ENCODE measurements around the gene TFR2. TPM values are rescaled to one million over a fixed set of nuclear protein-coding genes. Genes with fewer than 3 reads are reported as not detected.

TFR2 gene
- total and polyA plus RNA-seq, 5 donors from 2014 or later = 1.2 to 8.0 (median 1.5) TPM

GRCh38 chr7:100681491-100682227 is 40.3 kb upstream of the TFR2 start:
- H3K4me1 Mint-ChIP-seq = peaks cover 4 to 45% (median 12%) of the 10 kb centered on the region in 4 donors
- peak overlapping the region in 2 of 3 donors; percentile 42 to 86 for H3K27ac Mint-ChIP-seq
- Histone ChIP-seq H3K9me3 (ENCODE audit: control insufficient read depth in 2 of 2, low read length in 2 of 2) (no peaks in the 10 kb centered on the region), H3K36me3 (ENCODE audit: control insufficient read depth, insufficient read depth, low read length) (peaks cover 51% of the 10 kb centered on the region), H3K4me1 (ENCODE audit: control insufficient read depth, insufficient read depth, low read length, poor library complexity, severe bottlenecking) (peaks cover 26% of the 10 kb centered on the region), H3K27ac (ENCODE audit: insufficient read depth, low read length, poor library complexity, severe bottlenecking) (no peak overlapping the region), H3K27me3 (ENCODE audit: control insufficient read depth, insufficient read depth, low read length) (no peaks in the 10 kb centered on the region), H3K4me3 (ENCODE audit: low read depth, low read length) (no peak overlapping the region)
- H3K36me3 Mint-ChIP-seq = peaks cover 8% of the 10 kb centered on the region
- no peaks in the 10 kb centered on the region for H3K27me3 Mint-ChIP-seq
- peak in 2 of 3 donors; percentile 17 to 53 for DNase-seq
- H3K9me3 Mint-ChIP-seq = peaks cover 0 to 1% (median 0%) of the 10 kb centered on the region in 7 donors
- H3K4me3 Mint-ChIP-seq = peak overlapping the region in 3 of 4 donors; percentile 16 to 49 (median 19)
- ATAC-seq (ENCODE audit: low read depth in 2 of 2) = no peak

- no peak for ATAC-seq (ENCODE audit: low read depth in 2 of 2)
- H3K9me3 Mint-ChIP-seq = peaks cover 0 to 1% (median 0%) of the 10 kb centered on the region in 7 donors
- Histone ChIP-seq H3K9me3 (ENCODE audit: control insufficient read depth in 2 of 2, low read length in 2 of 2) (no peaks in the 10 kb centered on the region), H3K4me3 (ENCODE audit: low read depth, low read length) (no peak overlapping the region), H3K36me3 (ENCODE audit: control insufficient read depth, insufficient read depth, low read length) (peaks cover 47% of the 10 kb centered on the region), H3K4me1 (ENCODE audit: control insufficient read depth, insufficient read depth, low read length, poor library complexity, severe bottlenecking) (peaks cover 35% of the 10 kb centered on the region), H3K27me3 (ENCODE audit: control insufficient read depth, insufficient read depth, low read length) (no peaks in the 10 kb centered on the region), H3K27ac (ENCODE audit: insufficient read depth, low read length, poor library complexity, severe bottlenecking) (peak overlapping the region; percentile 41)
- peak overlapping the region in 2 of 4 donors; percentile 19 to 49 for H3K4me3 Mint-ChIP-seq
- peak overlapping the region in 2 of 3 donors; percentile 16 to 28 for H3K27ac Mint-ChIP-seq
- H3K27me3 Mint-ChIP-seq = no peaks in the 10 kb centered on the region
- H3K4me1 Mint-ChIP-seq = peaks cover 4 to 49% (median 14%) of the 10 kb centered on the region in 4 donors
- peaks cover 8% of the 10 kb centered on the region for H3K36me3 Mint-ChIP-seq
- no peak for DNase-seq
These were observed 39.4 kb upstream of the TFR2 start for GRCh38 chr7:100680576-100681271.

- DNase-seq (no peak), ATAC-seq (ENCODE audit: low read depth in 2 of 2) (no peak)
- no peak overlapping the region for H3K27ac ChIP-seq (ENCODE audit: insufficient read depth, low read length, poor library complexity, severe bottlenecking)
- H3K27ac Mint-ChIP-seq = peak overlapping the region in 2 of 3 donors; percentile 16 to 28
- H3K36me3 ChIP-seq (ENCODE audit: control insufficient read depth, insufficient read depth, low read length) = peaks cover 44% of the 10 kb centered on the region
- H3K4me1 Mint-ChIP-seq = peaks cover 4 to 49% (median 14%) of the 10 kb centered on the region in 4 donors
- peaks cover 35% of the 10 kb centered on the region for H3K4me1 ChIP-seq (ENCODE audit: control insufficient read depth, insufficient read depth, low read length, poor library complexity, severe bottlenecking)
- no peaks in the 10 kb centered on the region for H3K27me3 Mint-ChIP-seq
- H3K9me3 ChIP-seq (ENCODE audit: control insufficient read depth in 2 of 2, low read length in 2 of 2) = no peaks in the 10 kb centered on the region
- H3K4me3 Mint-ChIP-seq = peak overlapping the region in 2 of 4 donors; percentile 43 to 54
- no peak overlapping the region for H3K4me3 ChIP-seq (ENCODE audit: low read depth, low read length)
- peaks cover 0 to 1% (median 0%) of the 10 kb centered on the region in 7 donors for H3K9me3 Mint-ChIP-seq
- H3K27me3 ChIP-seq (ENCODE audit: control insufficient read depth, insufficient read depth, low read length) = no peaks in the 10 kb centered on the region
- peaks cover 4% of the 10 kb centered on the region for H3K36me3 Mint-ChIP-seq
These were observed 38.7 kb upstream of the TFR2 start for GRCh38 chr7:100679927-100680575.

GRCh38 chr7:100679129-100679926 is 38.0 kb upstream of the TFR2 start:
- peaks cover 4% of the 10 kb centered on the region for H3K36me3 Mint-ChIP-seq

GRCh38 chr7:100678291-100678984 is 37.1 kb upstream of the TFR2 start:
- peaks cover 35% of the 10 kb centered on the region for H3K36me3 ChIP-seq (ENCODE audit: control insufficient read depth, insufficient read depth, low read length)
- H3K27ac Mint-ChIP-seq = peak overlapping the region in 1 of 3 donors; percentile 79
- peaks cover 0 to 1% (median 0%) of the 10 kb centered on the region in 7 donors for H3K9me3 Mint-ChIP-seq
- peaks cover 36% of the 10 kb centered on the region for H3K4me1 ChIP-seq (ENCODE audit: control insufficient read depth, insufficient read depth, low read length, poor library complexity, severe bottlenecking)
- peaks cover 4 to 49% (median 14%) of the 10 kb centered on the region in 4 donors for H3K4me1 Mint-ChIP-seq
- no peak for DNase-seq
- H3K36me3 Mint-ChIP-seq = peaks cover 3% of the 10 kb centered on the region
- H3K27me3 Mint-ChIP-seq = peaks cover under 1% of the 10 kb centered on the region
- H3K4me3 Mint-ChIP-seq = peak overlapping the region in 3 of 4 donors; percentile 24 to 96 (median 26)
- no peak overlapping the region for H3K27ac ChIP-seq (ENCODE audit: insufficient read depth, low read length, poor library complexity, severe bottlenecking)
- H3K27me3 ChIP-seq (ENCODE audit: control insufficient read depth, insufficient read depth, low read length) = no peaks in the 10 kb centered on the region
- ATAC-seq (ENCODE audit: low read depth in 2 of 2) = no peak
- no peak overlapping the region for H3K4me3 ChIP-seq (ENCODE audit: low read depth, low read length)
- no peaks in the 10 kb centered on the region for H3K9me3 ChIP-seq (ENCODE audit: control insufficient read depth in 2 of 2, low read length in 2 of 2)

More at GRCh38 chr7:100679129-100679926, 38.0 kb upstream of the TFR2 start:
- no peak for DNase-seq
- no peak overlapping the region for H3K4me3 ChIP-seq (ENCODE audit: low read depth, low read length)
- Mint-ChIP-seq H3K4me1 (peaks cover 4 to 49% (median 14%) of the 10 kb centered on the region in 4 donors), H3K4me3 (no peak overlapping the region), H3K27ac (no peak overlapping the region), H3K9me3 (peaks cover 0 to 1% (median 0%) of the 10 kb centered on the region in 7 donors), H3K27me3 (no peaks in the 10 kb centered on the region)
- no peak for ATAC-seq (ENCODE audit: low read depth in 2 of 2)
- H3K9me3 ChIP-seq (ENCODE audit: control insufficient read depth in 2 of 2, low read length in 2 of 2) = no peaks in the 10 kb centered on the region
- H3K27me3 ChIP-seq (ENCODE audit: control insufficient read depth, insufficient read depth, low read length) = no peaks in the 10 kb centered on the region
- H3K27ac ChIP-seq (ENCODE audit: insufficient read depth, low read length, poor library complexity, severe bottlenecking) = no peak overlapping the region
- H3K36me3 ChIP-seq (ENCODE audit: control insufficient read depth, insufficient read depth, low read length) = peaks cover 36% of the 10 kb centered on the region
- H3K4me1 ChIP-seq (ENCODE audit: control insufficient read depth, insufficient read depth, low read length, poor library complexity, severe bottlenecking) = peaks cover 35% of the 10 kb centered on the region

- ATAC-seq (ENCODE audit: low read depth in 2 of 2) = no peak
- H3K4me1 ChIP-seq (ENCODE audit: control insufficient read depth, insufficient read depth, low read length, poor library complexity, severe bottlenecking) = peaks cover 41% of the 10 kb centered on the region
- peak overlapping the region; percentile 48 to 82 (median 75) for H3K27ac Mint-ChIP-seq
- H3K27me3 Mint-ChIP-seq = peaks cover 7% of the 10 kb centered on the region
- no peak overlapping the region for H3K4me3 ChIP-seq (ENCODE audit: low read depth, low read length)
- H3K4me3 Mint-ChIP-seq = peak overlapping the region; percentile 61 to 96 (median 72)
- no peaks in the 10 kb centered on the region for H3K36me3 Mint-ChIP-seq
- peaks cover 0 to 1% (median 0%) of the 10 kb centered on the region in 7 donors for H3K9me3 Mint-ChIP-seq
- H3K4me1 Mint-ChIP-seq = peaks cover 4 to 54% (median 18%) of the 10 kb centered on the region in 4 donors
- DNase-seq = no peak
- H3K9me3 ChIP-seq (ENCODE audit: control insufficient read depth in 2 of 2, low read length in 2 of 2) = no peaks in the 10 kb centered on the region
- peaks cover 27% of the 10 kb centered on the region for H3K36me3 ChIP-seq (ENCODE audit: control insufficient read depth, insufficient read depth, low read length)
- no peaks in the 10 kb centered on the region for H3K27me3 ChIP-seq (ENCODE audit: control insufficient read depth, insufficient read depth, low read length)
- H3K27ac ChIP-seq (ENCODE audit: insufficient read depth, low read length, poor library complexity, severe bottlenecking) = no peak overlapping the region
These were observed 36.2 kb upstream of the TFR2 start for GRCh38 chr7:100677308-100678267.
